A172 (cell line): ENCODE data around the gene HMCN1. TPM values are rescaled to one million over a fixed set of nuclear protein-coding genes. Genes with fewer than 3 reads are reported as not detected.
"Not testable (repeated sequence)": the region's sequence is repeated elsewhere in the genome, so short reads cannot be mapped to it uniquely, and the experiment has no call there.

ENCODE experiments used
- DNase-seq: peaks from one replicate; pipeline ENCODE4 v3.0.0-alpha.2; 2015; ENCODE audit warnings: low spot score
- total RNA-seq: library from RNA; depleted of rRNA; stranded (reverse); fragments of >200 nt; shearing (Covaris generic); gene quantifications from 2 replicates; pipeline ENCODE4 v1.2.3, GENCODE V29; 2014

Gene HMCN1
- total RNA-seq, 1 experiment from 2014 or later = 1.6 TPM

GRCh38 chr1:185853739-185854138 is 119.5 kb downstream of the HMCN1 start:
- DNase-seq = peak; percentile 66

DNA sequence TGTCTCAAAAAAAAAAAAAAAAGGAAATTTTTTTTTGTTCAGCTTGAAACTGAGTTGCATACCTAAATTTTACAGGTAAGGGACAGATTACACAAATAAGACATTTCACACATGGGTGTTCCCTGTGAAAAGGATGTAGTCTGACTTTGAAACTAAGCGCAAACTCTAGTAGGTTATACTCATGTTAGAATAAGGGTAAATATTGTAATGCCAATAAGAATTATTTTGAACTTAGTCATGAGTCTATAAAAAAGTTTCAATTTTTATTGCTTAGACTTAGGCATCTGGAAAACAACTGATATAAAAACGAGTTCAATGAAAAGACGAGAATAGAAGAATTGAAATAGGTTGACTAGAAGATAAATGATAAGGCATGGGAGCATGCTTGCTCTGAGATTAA is 122.3 kb downstream of the HMCN1 start:
- no peak for DNase-seq

- DNase-seq = no peak
Observed at GRCh38 chr1:185857442-185857841, 123.3 kb downstream of the HMCN1 start.

- DNase-seq = no peak
Observed at GRCh38 chr1:185860311-185860710, 126.1 kb downstream of the HMCN1 start.

GRCh38 chr1:185860859-185861258 is 126.7 kb downstream of the HMCN1 start:
- DNase-seq = no peak

GRCh38 chr1:185861630-185862029 is 127.4 kb downstream of the HMCN1 start:
- DNase-seq = peak; percentile 27

GRCh38 chr1:185862235-185862634 is 128.0 kb downstream of the HMCN1 start:
- peak; percentile 70 for DNase-seq

DNA sequence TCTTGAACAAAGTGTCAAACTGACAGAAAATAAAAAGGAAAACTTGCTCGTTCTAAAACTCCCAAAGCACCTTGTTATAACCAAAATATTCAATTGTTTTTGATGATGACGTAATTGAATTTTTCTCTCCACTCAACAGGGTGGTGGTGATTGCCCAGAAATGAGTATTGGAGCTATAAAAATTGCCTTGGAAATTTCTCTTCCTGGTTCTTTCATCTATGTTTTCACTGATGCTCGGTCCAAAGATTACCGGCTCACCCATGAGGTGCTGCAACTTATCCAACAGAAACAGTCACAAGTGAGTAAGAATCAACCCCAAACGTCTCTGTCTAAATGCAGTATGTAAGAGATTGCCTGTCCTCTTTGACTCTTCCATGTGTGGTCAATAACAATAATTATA is 130.1 kb downstream of the HMCN1 start:
- DNase-seq = no peak

DNA sequence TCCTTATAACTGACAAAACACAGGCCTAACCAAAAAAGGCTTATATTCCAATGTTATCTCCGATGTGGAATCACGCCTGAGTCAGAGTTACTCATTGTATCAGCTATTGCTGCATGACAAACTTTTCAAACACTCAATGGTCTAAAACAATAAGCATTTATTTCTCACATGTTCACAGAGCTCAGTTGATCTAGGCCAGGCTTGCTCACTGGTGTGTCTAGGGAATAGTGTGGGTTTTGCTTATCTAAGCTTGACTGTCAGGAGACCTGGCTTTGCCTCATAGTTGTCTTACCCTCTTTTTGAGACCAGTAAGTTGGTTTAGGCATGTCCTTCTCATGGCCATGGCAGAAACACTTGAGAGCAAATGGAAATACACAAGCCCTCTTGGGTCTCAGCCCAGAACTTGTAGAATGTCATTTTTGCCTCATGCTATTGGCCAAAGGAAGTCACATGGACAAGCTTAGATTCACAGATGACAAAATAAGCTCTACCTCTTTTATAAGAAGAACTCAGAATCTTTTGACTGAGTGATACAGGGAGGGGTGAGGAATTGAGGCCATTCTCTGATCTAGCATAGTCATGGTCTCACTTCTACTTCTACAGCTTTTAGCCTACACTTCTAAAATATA is 130.8 kb downstream of the HMCN1 start:
- DNase-seq = peak; percentile 75

DNA sequence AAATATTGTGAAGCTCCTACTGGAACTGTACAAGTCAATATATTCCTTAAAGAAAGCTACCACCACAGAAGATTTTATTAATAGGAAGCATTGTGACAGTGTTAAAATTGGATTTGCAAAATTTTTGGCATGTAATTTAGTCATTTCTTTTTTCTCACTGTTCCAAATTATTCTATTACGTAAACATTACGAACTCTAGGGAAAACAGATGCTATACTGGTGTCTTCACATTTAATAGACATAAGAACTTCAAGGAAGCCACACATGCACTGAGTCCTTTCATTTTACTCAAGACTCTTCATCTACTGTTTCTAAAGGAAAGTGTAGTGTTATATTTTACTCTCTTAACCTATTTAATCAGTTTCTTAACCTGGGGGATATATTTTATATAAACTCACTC is 135.4 kb downstream of the HMCN1 start:
- DNase-seq = no peak

DNA sequence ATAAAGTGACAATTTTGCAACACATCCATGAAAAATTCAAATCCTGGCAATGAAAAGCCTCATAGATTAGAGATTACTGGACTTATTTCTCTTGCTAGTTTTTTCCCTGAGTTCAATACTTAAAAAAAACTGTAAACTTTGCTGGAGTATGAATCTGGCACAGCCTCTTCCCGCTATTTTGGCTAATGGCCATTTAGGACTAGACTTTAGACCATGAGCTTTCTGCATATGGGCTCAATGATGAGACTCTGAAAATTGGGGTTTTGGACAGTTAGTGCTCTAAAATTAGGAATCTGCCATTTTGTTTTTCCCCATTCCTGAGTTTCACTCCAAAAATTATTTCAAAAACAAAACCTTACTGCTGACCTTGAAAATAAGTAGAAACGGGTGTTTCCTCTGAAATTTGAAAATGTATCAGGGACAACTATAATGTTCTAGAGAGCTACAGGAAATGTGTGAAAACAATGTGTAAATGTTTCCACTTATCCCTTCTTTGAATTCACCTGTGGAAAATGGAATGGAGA is 137.5 kb downstream of the HMCN1 start:
- DNase-seq = no peak

DNA sequence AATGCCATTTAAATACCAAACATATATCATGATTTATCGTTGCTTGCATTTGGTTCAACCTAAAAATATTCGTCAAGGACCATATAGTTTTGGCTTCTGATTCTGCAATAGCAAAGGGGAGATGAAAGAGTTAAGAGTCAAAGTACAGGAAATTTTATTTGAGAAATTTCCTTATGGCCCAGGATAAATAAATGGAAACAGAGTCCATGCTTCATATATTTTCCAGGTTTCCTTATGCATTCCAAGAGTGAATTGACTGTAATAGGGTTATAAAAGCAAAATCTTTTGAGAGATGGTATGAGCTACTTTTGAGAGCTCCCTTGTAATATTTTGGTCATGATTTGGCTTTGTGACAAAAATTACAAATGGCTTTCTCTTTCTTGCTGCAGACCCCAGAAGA is 140.1 kb downstream of the HMCN1 start:
- DNase-seq = no peak

DNA sequence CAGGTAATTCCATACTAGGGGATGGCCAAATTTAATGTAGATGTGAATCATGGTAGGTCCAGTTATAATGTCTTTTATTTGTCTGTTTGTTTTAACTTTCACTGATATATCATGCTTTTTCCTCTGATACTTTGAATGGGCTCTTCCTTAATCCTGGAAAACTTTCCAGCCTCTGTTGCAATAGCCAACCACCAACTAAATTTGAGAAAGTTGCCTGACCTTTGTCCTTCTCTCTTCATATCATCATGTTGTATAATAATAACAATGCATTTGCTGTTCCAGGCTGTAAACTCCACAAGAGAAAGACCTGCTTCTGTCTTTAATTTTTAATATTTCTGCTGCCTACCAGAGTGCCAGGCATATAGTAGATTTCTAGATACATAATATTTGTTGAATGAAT is 146.1 kb downstream of the HMCN1 start:
- DNase-seq = no peak

GRCh38 chr1:185880779-185881333 is 146.7 kb downstream of the HMCN1 start:
- no peak for DNase-seq

DNA sequence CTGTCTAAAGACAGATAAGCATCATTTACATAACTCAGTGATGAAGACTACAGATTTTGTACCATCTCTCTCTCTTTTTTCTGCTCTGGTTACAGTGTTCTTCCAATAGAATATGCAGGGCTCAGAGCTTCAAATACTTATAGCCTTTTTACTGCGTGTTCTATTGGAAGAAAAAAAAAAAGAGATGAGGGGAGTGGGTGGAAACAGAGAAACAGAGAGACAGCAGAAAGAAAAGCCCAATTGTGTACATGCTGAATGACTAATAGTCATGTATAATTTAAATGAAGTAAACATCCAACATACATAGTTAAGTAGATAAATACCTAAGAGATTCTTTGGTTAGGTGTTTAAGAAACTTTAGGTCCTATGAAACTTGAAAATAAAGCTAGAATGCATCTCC is 151.9 kb downstream of the HMCN1 start:
- no peak for DNase-seq

DNA sequence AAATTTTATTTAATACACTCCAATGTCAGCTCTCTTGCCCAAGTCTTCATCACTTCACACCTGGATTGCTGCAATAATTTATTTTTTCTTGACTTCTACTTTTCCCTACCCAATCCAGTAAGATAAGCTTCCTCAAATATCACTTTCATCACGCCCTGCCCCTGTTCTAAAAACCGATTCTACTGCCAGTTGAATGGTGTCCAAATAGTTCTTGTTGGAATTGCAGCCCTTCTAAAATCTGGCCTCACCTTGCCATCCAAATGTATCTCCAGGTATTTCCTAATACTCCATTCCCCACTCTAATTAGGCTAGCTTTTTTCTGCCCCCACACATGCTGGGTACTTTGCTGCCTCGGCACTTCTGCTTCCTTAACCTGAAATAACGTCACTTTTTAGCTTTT is 152.5 kb downstream of the HMCN1 start:
- DNase-seq = no peak

GRCh38 chr1:185892831-185893403 is 158.7 kb downstream of the HMCN1 start:
- DNase-seq = not testable (repeated sequence)

DNA sequence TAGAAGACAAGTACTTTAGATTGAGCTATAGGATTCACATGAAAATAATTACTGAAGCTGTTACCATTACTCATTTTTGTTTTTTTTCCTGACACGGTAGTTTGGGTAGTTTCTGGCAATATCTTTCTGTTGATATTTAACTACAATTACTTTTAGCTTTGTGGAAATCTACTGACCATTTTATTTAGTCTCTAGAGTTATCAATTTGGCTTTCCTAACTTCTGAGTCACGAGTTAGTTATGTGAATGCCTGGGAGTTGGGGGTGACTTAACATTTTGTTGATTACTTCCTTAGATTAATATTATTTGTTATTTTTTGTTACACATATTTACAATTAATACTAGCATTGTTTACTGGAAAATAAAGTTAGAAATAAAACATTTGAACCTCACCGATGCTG is 160.6 kb downstream of the HMCN1 start:
- peak; percentile 16 for DNase-seq

DNA sequence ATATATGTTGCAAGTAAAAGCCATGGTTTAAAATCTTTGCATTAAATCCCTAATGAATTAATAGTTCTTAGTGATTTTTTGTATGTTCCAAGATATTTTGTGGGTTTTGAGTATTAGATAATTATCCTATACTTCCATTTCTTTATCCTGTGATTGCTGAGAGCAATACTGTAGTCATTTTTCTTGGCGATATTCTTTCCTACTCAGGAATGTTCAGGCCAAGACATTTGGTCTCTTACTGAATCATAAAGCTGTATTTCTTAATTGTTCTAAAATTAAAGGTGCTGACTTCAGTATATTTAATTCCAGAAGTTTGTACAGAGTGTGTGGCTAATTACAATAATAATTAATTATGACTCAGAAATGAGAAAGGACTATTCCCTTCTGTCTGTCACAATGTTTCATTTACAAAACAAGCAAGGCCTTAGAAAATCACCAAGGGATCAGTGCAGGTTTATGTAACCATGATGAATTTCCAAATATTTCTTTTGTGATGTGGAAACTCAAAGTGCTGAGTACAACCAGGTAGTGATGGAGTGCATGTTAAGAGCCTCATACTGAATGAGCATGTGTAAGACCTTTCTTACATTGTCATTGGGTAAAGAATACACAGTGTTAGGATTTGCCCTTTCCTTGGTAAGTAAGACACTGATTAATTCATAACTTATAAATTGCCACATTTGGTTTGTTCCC is 161.2 kb downstream of the HMCN1 start:
- no peak for DNase-seq

DNA sequence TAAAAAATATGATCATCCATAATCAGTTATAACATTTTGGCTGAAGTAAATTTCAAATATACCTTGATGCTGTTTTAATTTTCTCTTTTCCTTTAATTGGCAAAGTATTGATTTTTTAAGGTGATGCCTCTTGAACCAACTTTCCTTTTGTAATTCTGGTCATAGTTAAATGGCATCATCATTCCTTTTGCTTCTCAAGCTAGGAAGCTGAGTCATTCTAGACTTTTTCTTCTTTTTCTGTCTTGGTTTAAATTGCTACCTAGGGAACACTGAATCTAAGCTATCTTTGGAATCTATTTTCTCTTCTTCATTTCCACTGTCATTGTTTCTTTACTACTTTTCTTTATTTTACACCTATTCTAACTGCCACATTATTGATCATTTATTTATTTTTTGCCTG is 162.7 kb downstream of the HMCN1 start:
- DNase-seq = no peak

DNA sequence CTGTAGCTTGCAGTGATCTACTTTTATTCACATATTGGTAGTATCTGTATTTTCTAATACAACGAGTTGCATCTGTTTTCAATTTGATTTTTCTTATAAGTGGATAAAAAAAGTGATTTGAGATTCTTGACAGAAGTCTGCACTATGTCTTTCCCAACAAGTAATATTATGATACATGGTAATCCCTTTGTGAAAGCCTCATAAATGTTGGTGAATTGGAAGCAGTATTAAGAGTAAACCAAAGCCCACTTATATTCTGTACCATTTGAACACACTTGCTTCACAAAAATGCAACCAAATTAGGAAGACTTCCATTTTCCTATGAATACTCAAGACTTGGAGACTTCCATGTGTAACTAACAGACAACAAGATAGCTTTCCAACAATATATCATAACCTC is 172.0 kb downstream of the HMCN1 start:
- DNase-seq = no peak

DNA sequence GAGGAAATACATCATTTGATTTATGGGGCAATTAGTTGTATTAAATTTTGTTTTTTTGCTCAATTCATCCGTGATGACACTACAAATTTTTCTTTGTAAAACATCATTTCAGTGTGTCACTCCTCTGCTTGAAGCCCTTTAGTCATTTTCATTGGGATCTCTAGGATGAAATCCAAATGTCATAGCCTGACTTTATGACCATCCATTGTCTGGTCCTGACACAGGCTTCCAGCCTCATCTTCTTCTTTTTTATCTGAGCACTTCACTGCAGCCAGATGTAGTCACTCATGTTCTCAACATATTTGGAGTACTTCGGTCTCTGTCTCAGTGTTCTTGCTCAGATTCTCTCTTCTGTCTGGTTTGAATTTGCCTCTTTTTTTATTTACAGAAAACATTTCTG is 173.1 kb downstream of the HMCN1 start:
- DNase-seq = no peak

DNA sequence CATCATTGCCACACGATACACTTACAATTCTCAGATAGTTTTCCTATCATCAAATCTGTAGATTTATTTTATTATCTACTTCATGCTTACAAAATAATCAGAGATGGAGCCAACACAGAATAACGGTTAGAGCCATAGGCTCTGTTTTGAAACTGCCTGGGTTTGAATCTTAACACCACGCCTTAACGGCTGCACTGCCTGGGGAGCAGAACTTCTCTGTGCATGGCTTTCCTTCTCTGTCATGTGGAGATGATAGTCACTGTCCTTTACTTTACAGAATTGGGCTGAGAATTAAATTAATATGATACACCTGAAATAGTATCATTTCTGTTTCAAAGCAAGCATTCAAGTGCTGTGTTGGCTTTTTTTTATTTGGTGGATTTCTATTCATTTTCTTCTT is 177.8 kb downstream of the HMCN1 start:
- DNase-seq = no peak
